Gastrocnemius medialis (tissue), 4 donors: ENCODE measurements around the gene APOL5.

Experiments used
- POLR2A ChIP-seq, 2 donors: fragments of 450-650 bp; IDR thresholded peaks; one replicate each; pipeline ENCODE4 v1.6.1; 2017; ENCODE audit warnings: antibody characterized with exemption in 2 of 2, mild to moderate bottlenecking in 2 of 2, moderate library complexity in 2 of 2
- TF ChIP-seq, protein P1 (sequence below), 5 experiments: fragments of 450-650 bp in 3 of 5; fragments of 200-600 bp in 2 of 5; sonication (generic) in 2 of 5; IDR thresholded peaks in 4 of 5; conservative IDR thresholded peaks in 1 of 5; 1 replicate in 4 of 5; 2 replicates in 1 of 5; pipeline ENCODE4 v1.5.1; 2016 to 2019; ENCODE audit warnings: antibody characterized with exemption in 5 of 5, mild to moderate bottlenecking in 3 of 5, moderate library complexity in 3 of 5

DNA sequence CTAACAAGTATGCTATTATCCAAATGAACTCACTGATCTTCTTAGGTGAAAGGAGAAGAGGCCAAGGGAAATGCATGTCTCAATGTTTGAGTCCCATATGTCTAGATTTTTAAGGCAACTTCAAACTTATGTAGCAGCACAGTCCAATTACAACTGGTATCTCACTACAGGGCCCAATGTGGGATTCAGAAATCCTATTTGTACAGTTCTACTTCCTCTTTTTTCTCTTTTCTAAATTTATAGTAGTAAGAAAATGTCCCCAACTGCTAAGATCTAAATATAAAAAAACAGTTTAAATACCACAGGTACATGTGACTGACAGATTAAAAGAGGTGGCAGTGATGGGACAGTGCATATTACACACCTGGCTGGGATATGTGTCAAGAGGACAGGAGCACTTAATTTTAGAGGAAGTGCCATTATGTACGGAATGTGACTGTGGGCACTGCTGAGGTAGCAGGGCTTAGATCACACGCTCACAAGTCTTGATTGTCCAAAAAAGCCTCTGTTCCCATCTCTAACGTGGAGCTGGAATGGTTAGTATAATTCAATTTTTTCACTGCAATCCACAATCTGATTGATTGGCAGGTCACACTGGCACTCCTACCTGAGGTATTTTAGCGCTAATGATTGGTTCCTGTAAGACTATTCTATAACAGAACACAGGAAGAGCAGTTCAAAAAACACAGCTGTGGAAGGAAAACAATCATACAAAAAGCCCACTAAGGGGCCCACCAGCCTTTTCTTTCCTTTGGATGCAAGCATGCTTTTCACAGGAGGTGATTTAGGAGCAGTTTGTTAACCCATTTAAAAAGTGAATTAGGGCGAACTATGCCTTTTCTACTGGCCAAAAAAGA is 34.6 kb downstream of the APOL5 start:
- TF ChIP-seq, protein P1, sequence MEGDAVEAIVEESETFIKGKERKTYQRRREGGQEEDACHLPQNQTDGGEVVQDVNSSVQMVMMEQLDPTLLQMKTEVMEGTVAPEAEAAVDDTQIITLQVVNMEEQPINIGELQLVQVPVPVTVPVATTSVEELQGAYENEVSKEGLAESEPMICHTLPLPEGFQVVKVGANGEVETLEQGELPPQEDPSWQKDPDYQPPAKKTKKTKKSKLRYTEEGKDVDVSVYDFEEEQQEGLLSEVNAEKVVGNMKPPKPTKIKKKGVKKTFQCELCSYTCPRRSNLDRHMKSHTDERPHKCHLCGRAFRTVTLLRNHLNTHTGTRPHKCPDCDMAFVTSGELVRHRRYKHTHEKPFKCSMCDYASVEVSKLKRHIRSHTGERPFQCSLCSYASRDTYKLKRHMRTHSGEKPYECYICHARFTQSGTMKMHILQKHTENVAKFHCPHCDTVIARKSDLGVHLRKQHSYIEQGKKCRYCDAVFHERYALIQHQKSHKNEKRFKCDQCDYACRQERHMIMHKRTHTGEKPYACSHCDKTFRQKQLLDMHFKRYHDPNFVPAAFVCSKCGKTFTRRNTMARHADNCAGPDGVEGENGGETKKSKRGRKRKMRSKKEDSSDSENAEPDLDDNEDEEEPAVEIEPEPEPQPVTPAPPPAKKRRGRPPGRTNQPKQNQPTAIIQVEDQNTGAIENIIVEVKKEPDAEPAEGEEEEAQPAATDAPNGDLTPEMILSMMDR (IDR thresholded peaks at IDR 0.05 in 4 of 5, conservative IDR thresholded peaks at IDR 0.05 in 1 of 5) = no peak
- TF ChIP-seq POLR2A (IDR thresholded peaks at IDR 0.05) = no peak
